ENCODE measurements around the gene SIRT3.

GRCh38 chr11:211741-212140 lies 24.4 kb downstream of the SIRT3 start:
- TF ChIP-seq, protein P1, sequence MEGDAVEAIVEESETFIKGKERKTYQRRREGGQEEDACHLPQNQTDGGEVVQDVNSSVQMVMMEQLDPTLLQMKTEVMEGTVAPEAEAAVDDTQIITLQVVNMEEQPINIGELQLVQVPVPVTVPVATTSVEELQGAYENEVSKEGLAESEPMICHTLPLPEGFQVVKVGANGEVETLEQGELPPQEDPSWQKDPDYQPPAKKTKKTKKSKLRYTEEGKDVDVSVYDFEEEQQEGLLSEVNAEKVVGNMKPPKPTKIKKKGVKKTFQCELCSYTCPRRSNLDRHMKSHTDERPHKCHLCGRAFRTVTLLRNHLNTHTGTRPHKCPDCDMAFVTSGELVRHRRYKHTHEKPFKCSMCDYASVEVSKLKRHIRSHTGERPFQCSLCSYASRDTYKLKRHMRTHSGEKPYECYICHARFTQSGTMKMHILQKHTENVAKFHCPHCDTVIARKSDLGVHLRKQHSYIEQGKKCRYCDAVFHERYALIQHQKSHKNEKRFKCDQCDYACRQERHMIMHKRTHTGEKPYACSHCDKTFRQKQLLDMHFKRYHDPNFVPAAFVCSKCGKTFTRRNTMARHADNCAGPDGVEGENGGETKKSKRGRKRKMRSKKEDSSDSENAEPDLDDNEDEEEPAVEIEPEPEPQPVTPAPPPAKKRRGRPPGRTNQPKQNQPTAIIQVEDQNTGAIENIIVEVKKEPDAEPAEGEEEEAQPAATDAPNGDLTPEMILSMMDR (IDR thresholded peaks at IDR 0.05), result no peak
- no peak for TF ChIP-seq POLR2A (IDR thresholded peaks at IDR 0.05)
